Stimulated activated CD4-positive, alpha-beta T cell treated with anti-CD3 and anti-CD28 coated beads, Interleukin-4, amount 100 ng/mL, for 4 hours (primary cell): ENCODE measurements around the gene SLC34A1.

Experiments used
- DNase-seq, 2 experiments: peaks; one replicate each; pipeline ENCODE4 v3.0.0-alpha.2; 2020

SLC34A1 gene

DNA sequence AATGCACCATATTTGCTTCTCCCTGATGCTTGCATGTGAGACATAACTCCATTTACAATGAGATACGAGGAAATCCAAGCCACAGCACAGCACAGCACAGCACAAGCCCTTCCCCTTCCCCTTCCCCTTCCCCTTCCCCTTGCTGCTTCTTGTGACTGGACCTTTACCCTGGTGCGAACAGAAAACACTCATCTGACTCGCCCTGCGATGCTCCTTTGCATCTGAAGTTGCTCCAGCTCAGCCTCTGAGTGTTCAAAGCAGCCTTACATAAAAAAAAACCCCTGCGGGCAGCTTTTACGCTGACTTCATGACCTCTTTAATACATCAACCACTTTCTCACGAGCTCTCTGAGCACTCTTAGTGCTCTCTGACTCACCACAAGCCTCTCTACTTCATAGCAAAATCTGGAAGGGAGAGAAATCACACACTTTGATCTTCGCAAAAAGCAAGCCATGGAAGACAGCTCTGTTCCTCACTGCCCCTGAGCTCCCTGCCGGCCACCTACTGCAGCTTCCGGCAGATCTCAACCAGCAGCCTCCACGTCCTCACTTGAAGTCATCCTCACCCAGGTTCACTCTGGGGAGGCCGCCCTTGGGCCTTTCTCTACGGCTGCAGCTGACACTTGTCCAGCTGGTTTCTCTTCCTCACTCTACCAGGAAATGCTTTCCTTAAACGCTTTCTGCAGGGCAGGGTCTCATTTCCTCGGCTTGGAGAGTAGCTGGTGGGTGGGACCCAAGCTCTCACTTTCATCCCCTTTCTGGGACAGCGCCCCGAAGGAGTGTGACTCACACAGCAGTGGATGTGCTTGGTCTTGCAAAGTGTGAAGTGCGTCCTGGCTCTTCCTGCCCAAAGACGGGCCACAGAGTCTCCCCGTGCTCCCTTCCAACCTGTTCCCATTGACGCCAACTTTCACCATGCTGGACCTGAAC, 5.3 kb downstream of the SLC34A1 start:
- DNase-seq: peak in 1 of 2 experiments; percentile 56

DNA sequence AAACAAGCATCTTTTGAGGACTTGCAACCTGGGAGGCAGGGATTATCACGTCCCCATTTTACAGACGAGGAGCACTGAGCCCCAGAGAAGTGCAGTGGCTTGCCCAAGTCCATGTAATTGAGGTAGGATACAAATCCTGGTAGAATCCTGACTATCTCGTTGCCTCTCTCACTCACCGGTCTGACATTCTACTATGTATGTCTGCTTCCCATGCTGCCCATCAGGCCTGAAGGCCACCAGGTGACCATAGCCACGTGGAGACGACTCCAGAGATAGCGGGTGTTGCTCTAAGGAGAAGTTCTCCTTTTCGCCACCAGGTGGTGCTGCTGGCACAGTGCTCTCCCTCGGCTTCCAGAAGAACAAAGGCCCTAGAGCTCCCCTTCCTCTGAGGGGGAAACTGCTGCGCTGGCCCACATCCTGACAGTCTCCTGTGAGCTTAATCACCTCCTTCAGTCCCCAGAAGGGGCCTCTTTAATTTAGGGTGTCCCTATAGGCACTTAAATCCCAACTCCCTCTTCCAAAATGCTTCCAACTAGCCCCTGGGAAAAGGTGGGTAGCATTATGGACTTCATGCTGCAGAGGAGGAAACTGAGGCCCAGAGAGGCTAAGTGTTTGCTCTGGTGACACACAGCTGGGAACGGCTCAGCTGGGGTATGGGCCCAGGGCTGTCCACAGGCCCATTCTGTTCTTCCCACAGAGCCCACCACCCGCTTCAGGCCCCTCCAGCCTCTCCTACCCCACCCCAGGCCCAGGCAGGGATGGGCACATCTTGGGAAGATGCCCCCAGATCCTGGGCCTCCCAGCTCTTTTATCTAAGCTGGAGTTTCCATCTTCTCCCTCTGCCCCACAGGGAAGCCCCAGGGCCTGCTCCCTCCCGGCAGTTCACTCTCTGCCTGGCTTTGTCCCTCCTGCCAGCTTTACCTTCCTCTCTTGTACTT, 6.4 kb downstream of the SLC34A1 start:
- peak; percentile 81 to 83 for DNase-seq

DNA sequence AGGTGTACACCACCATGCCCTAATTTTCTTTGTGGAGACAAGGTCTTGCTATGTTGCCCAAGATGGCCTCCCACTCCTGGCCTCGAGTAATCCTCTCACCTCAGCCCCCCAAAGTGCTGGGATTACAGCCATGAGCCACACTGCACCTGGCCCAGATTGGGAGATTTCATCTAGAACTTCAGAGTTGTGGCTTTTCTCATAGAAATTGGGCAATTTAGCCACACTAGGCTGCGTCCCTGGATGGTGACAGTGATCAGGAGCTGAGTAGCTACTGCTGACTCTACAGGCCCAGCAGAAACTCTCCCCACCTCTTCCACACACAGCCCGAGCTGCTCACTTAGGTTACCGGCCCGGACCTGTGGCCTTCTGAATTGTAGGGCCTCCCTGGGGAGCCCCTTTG, 8.5 kb downstream of the SLC34A1 start:
- no peak for DNase-seq

DNA sequence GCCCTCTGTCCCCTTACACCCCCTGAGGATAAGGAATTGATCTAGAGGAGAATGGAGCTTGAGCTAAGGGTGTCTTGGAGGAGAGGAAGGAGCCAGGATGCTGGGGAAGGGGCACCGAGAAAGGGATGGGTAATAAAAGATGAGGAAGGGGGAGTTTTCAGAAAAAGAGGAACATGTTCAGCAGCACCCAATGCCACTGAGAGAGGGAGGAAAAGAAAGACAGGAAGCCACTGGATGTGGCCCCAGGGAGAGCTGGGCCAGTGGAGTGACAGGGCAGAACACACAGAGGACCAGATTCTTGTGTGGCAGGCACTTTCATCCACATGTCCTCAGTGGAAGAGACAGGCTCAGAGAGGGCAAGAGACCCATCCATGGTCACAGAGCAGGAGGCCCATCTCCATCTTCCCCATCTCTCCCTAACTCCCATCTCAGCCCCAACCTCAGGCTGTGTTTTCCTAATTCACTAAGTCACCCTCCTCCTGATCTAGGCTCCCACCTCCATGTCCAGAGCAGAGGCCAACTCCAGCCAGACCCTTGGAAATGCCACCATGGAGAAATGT, 9.1 kb downstream of the SLC34A1 start:
- DNase-seq: no peak

DNA sequence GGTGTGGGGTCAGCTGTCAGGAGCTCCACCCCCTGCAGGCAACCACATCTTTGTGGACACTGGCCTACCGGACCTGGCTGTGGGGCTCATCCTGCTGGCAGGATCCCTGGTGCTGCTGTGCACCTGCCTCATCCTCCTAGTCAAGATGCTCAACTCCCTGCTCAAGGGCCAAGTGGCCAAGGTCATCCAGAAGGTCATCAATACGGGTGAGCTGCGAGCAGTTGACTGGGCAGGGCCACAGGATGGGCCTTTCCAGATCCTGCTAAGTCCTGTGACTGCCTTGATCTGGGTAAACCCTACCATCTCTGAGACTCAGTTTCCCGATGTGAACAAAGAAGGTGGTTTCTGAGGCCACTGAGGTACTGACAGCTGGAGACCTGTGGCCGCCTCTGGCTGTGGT, 9.8 kb downstream of the SLC34A1 start:
- DNase-seq: no peak

DNA sequence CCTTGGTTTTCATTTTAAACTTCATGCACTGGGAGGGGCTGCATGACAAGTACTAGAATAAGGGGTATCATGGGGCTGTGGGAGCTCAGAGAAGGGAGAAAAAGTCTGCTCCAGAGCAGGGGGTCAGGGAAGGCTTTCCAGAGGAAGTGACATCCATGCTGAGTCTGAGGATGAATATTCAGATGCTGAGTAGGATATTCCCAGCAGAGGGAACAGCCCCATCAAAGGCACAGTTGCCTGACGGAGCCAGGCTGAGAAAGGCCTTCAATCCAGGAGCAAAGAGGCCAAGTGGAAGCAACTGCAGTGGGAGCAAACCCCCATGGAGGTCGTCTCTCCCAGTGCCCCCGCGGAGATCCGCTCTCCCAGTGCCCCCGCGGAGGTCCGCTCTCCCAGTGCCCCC, 11.8 kb downstream of the SLC34A1 start:
- no peak for DNase-seq

DNA sequence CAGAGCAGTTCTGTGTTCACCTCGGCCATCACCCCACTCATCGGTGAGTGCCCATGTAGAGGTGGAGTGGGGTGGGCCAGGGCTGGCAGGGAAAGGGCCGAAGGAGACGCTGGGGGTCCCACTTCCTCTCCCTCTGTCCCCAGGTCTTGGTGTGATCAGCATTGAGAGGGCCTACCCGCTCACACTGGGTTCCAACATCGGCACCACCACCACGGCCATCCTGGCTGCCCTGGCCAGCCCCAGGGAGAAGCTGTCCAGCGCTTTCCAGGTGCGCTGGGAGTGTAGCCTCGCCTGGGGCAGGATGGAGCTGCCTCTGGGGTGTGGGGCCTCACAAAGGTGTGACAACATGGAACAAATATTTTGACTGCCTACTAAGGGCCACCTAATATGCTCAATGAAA, 12.6 kb downstream of the SLC34A1 start:
- no peak for DNase-seq

DNA sequence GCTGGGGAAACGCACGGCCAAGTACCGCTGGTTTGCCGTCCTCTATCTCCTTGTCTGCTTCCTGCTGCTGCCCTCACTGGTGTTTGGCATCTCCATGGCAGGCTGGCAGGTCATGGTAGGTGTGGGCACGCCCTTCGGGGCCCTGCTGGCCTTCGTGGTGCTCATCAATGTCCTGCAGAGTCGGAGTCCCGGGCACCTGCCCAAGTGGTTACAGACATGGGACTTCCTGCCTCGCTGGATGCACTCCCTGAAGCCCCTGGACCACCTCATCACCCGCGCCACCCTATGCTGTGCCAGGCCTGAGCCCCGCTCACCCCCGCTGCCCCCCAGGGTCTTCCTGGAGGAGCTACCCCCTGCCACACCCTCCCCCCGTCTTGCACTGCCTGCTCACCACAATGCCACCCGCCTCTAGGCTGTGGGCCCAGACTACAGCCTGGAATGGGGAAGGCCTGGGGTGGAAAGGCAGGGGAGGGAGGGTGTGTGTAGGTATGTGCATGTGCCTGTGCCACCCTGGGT, 13.7 kb downstream of the SLC34A1 start:
- DNase-seq: no peak

DNA sequence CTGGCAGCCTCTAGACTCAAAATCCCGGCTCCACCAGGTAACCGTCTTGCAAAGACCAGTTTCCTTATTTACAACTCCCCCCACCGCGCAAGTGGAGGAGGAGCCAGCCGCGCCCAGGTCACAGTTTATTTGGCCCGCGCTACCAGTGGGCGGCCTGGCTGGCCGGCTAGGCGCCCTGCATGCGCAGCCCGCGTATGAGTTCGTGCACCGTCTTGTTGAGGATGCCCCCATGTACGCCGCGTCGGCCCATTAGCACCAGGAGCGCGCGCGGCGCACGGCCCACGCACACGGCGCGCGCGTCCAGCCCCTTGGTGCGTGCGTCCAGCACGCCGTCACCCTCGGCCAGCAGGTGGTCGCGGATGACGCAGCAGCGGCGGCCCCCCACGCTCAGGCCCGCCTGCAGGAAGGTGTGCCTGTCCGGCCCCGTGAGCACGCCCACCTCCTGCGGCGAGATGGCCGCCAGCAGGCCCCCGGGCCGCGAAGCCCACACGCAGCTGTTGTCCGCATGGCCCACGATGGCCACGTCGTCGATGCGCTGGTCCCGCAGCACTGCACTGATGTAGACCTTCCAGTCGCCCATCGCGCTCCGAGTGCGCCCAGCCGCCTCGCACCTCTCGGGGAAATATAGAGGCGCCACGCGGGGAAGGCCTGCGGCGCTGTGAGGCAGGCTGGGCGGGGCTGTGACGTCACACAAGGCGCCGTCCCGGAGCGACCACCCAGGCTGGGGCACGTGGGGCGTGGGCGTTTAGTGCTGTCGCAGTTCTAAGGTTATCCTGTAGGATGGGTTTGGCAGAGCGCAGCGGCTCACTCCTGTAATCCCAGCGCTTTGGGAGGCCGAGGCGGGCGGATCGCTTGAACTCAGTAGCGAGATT, 16.0 kb downstream of the SLC34A1 start, which contains the start of gene PFN3:
Gene PFN3, minus strand, starts transcription at position 665 of the 872 bp plus-strand sequence. Its CDS starts 85 bp downstream, at position 580.
- DNase-seq: no peak

DNA sequence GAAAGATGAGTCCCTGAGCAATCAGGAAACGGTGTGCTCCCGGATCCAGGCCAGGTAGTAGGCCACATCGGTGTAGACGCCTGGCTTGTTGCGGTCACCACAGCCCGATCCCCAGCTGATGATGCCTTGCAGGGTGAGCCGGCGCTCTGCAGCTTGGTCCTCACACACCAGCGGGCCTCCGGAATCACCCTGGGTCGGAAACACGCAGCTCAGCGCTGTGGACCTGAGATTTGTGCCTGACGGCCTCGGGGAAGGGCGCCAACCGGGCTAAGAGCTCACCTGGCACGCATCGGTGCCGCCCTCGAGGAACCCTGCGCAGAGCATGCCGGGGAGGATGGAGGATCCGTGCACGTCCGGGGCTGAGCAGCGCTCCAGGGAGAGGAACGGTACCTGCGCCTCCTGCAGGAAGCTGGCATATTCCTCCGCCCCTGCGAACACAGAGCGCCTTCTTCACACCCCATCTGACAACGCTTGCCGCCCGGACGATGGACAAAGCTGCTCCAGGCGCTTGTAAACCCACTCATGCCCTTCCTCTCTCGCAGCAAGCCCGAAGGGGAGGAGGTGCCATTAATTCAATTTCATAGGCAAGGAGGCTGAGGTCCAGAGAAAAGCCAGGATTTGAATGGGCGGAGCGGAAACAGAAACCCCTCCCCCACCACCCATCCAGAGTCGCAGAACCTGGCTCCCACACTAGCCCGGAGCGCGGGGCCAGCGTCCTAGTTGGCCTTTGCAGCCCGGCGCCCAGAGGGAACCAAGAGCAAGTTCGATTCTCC, 18.2 kb downstream of the SLC34A1 start:
- DNase-seq: peak; percentile 65 to 70

DNA sequence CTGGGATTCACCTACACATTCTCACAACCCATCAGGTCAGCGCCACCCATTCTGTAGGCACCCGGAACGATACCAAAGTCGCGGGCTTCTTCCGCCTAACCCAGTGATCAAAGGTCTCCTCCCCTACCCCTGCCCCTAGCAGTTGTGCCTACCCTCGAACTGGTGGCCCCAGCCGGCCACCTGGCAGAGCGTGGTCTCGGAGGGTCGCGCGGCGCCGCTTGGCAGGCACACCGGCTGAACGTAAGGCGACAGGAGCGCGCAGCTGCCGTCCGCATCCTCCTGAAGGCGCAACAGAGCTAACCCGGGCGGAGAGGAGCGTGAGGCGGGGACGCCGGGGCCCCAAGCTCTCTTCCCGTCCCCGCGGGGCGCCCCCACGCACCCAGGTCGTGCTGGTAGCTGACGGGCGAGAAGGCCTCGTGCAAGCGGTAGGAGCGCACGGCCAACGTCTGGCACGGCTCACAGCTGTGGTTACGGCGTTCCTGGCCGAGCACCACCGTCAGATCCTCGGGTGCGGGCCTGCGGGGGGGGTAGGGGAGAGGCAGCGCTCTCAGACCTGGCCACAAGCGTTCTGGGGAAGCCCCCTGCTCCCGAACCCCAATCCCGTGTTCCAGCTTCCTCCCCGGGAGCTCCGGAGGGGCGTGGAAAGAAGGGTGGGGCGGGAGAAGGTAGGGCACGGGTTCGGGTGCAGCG, 19.0 kb downstream of the SLC34A1 start:
- DNase-seq: peak; percentile 41 to 49

DNA sequence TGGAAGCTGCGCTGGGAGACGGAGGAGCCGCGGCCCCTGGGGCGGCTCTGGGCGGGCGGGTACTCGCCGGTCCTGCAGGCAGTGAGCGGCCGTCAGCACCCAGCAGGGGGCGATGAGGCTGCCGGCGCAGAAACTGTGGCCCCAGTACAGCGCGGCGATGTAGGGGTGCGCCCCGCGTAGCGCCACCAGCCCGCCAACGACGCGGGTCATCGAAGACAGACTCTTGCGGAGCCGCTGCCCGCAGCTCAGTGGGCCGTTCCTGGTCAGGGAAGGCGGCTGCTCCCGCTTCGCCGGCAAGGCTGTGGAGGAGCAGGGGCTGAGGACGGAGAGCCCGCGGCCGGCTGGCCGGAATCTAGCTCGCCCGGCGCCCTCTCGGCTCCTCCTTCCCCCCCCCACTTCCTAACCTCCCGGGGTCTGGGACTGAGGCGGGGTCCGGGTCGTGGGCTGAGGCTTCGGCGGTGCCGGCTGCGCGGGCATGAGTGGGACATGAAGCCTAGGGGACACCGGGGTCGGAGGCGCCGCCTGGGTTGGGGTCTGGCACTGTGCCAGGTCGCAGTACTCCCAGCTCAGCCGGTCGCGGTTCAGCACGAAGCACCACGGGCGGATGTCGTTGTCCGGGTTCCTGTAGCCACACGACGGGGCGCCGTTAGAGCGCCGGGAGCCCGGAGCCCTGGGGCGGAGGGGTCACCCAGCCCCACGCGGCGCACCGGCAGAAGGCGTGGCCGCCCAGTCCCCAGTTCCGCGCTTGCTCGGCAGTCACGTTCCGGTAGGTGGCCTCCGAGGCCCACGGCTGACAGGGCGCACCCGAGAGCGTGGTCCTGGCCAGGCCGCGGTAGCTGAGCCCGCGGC, 19.8 kb downstream of the SLC34A1 start:
- peak; percentile 83 to 85 for DNase-seq

DNA sequence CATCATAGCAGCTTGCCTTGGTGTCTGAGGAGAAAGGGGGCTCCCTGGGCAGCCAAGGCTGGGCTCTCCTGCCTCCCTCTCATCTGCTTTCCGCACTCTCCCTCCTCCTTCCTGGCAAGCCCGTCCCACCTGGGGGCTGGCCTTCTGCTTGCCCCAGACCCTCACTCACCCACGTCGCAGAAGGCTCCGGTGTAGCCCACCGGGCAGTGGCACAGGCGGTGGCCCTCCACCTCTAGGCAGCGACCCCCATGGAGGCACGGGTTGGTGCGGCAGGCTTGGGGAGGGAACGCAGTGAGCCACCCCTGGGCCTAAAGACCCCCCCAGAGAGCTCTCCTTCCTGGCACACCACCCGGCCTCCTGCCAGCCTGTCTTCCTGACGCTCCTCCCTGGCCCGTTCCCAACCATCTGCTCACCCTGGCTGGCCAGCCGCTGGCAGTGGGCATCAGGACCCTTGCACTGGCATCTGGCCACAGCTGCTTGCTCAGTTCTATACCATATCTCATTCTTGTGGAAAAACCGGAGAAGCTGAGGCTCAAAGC, 20.5 kb downstream of the SLC34A1 start:
- DNase-seq: no peak

DNA sequence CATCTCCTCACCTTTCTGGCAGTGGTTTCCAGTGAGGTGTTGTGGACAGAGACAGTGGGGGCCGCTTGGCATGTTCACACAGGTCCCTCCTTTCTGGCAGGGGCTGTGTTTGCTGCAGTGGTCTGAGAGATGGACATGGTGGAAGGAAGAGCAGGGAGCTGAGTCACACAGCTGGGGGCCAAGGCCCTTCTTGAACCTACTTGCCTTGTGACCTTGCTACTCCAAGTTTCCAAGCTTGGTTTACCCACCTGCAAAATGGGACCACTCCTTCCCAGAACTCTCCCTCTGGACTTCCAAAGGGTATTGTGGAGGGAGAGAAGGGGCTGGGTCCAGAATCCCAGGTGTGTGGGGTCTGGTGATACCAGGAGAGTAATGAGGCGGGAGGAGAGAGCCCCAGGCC, 21.1 kb downstream of the SLC34A1 start:
- DNase-seq: no peak

DNA sequence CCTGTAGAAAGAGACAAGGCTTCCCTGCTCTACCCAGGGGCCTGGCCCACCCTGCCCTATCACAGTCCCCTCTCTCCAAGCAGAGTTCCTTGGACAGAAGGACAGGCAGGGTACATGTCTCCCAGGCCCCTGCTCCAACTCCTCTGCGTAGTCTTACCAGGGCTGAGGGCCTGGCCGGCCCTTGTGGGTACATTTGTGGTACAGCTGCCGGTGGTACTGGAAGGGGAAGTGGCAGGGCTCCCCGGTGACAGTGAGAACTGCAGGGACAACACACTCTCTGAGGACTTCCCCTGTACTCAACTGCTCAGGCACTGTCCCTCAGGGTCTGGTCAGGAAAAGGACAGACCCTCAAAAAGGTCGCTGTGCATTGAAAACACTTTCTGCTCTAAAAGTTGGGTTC, 21.6 kb downstream of the SLC34A1 start:
- no peak for DNase-seq

DNA sequence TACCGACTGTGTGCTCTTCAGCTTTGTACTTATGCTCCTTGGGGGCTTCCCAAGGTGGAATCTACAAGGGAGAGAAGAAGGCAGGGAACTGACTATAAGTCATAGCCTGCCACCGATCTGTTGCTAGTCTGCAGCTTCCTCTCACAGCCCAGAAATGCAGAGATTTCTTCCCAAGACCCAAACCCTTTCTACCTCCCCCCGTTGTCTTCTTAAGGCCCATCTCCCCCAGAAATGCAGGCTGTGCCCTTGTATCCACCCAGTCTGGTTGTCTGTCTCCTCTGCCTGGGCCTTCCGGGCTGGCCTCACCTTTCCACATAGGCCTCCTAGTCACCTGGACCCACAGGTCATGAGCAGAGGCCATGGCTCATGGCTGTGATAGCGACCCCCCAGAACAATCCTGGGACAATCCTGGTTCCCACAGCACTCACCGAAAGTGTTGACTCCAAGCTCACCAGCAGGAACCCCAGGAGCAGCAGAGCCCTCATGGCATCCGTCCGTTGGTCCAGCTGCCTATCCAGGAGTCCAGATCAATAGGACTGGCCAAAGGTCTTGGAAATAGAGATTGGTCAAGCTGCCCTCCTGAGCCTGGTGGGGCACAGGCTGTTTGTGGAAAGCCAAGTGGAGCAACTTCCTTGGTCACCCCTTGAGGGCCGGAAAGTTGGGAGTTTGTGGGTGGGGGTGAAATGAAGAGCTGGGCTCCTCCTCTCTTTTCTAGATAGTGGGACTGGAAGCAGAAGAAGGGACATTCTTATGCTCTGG, 25.0 kb downstream of the SLC34A1 start, which contains the start of gene F12:
Gene F12, minus strand, starts transcription at position 522 of the 759 bp plus-strand sequence. Its CDS starts 37 bp downstream, at position 485.
- no peak for DNase-seq

DNA sequence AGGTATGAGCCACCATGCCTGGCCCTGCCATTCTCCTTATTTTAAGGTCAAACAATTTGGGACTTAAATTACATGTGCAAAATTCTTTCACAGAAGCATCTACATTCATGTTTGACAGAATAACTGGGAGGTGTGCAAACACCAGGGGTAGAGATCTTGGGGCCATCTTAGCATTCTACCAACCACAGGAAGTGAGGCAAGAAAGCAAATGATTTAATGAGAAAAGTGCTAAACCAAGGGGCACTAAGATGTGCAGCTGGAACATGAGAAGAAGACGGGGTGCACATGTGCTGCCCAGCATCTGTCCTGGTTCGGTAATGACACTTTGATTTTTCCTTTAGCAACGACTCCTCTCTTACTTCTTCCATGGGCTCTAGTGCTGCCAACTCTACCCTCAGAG, 26.3 kb downstream of the SLC34A1 start:
- no peak for DNase-seq

DNA sequence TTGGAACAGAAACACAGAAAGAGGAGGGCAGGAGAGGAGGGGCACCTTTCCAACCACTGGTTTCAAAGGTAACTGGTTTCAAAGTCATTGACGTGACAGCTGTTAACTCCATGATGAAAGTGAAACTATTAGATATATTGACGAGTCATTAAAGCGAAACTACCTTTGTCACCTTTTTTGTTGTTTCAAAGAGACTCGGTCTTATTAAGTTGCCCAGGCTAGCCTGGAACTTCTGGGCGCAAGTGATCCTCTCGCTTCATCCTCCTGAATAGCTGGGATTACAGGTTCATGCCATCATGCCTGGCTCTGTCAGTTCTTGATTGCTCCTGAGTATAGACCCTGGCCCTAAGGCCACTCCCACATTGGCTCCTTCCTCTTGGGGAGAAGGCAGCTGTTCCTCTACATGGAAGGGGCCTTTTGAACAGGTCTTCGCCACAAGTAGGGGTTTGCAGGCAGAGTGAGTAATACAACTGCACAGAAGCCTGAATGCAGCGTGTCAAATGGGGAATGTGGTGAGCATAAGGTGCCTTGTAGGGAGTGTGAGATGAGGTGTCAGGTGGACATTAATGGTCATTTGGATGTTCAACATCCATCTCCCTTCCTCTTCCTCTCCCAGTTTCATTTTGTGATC, 28.5 kb downstream of the SLC34A1 start:
- DNase-seq: no peak
